ENCODE data around the gene TMEM182.

DNA sequence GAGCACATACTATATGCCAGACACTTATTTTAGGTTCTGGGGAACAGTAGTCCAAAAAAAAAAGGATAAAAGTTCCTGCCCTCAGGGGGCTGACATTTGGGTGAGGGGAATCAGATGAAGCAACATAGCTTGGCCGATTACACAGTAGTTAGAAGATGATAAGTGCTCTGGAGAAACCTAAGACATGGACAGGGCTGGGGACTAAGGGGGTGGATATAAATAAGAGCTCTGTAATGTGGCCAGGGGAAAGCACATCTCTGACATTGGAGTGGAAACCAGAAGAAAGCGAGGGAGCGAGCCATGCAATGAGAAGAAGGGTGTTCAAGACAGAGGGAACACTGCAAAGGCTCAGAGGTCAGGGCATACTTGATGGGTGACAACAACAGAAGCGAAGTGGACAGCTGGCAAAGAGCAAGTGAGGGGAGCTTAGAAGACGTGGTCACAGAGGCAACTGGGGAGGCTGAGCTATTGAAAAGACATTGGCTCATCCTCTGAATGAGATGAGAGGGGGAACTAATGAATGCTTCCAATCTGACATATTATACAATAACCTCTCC, 11.4 kb downstream of the TMEM182 start:
- TF ChIP-seq, protein P1, sequence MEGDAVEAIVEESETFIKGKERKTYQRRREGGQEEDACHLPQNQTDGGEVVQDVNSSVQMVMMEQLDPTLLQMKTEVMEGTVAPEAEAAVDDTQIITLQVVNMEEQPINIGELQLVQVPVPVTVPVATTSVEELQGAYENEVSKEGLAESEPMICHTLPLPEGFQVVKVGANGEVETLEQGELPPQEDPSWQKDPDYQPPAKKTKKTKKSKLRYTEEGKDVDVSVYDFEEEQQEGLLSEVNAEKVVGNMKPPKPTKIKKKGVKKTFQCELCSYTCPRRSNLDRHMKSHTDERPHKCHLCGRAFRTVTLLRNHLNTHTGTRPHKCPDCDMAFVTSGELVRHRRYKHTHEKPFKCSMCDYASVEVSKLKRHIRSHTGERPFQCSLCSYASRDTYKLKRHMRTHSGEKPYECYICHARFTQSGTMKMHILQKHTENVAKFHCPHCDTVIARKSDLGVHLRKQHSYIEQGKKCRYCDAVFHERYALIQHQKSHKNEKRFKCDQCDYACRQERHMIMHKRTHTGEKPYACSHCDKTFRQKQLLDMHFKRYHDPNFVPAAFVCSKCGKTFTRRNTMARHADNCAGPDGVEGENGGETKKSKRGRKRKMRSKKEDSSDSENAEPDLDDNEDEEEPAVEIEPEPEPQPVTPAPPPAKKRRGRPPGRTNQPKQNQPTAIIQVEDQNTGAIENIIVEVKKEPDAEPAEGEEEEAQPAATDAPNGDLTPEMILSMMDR (IDR thresholded peaks at IDR 0.05; ENCODE audit: low read depth, low read length) = no peak
- TF ChIP-seq POLR2A (IDR thresholded peaks at IDR 0.05; ENCODE audit: extremely low read depth, insufficient read length) = no peak
- TF ChIP-seq, protein P2, sequence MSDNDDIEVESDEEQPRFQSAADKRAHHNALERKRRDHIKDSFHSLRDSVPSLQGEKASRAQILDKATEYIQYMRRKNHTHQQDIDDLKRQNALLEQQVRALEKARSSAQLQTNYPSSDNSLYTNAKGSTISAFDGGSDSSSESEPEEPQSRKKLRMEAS (IDR thresholded peaks at IDR 0.05; ENCODE audit: low read depth, low read length) = no peak

Data from NB4 (cell line).